ENCODE measurements around the gene MROH7.

GRCh38 chr1:54623216-54624007 is 18.2 kb upstream of the MROH7 start, which contains the start of gene FAM151A:
- TF ChIP-seq EZH2phosphoT487 (IDR thresholded peaks at IDR 0.05; ENCODE audit: low read depth, severe bottlenecking, unreplicated experiment), result no peak
- TF ChIP-seq CTCF (IDR thresholded peaks at IDR 0.05; ENCODE audit: poor library complexity), result no peak
- no peak for TF ChIP-seq EZH2 (IDR thresholded peaks at IDR 0.05; ENCODE audit: borderline replicate concordance)
